Measurements from ENCODE around the gene RFC5.
A peak's percentile ranks its signal among the peaks of the same experiment; 100 is the strongest.

RFC5 gene

DNA sequence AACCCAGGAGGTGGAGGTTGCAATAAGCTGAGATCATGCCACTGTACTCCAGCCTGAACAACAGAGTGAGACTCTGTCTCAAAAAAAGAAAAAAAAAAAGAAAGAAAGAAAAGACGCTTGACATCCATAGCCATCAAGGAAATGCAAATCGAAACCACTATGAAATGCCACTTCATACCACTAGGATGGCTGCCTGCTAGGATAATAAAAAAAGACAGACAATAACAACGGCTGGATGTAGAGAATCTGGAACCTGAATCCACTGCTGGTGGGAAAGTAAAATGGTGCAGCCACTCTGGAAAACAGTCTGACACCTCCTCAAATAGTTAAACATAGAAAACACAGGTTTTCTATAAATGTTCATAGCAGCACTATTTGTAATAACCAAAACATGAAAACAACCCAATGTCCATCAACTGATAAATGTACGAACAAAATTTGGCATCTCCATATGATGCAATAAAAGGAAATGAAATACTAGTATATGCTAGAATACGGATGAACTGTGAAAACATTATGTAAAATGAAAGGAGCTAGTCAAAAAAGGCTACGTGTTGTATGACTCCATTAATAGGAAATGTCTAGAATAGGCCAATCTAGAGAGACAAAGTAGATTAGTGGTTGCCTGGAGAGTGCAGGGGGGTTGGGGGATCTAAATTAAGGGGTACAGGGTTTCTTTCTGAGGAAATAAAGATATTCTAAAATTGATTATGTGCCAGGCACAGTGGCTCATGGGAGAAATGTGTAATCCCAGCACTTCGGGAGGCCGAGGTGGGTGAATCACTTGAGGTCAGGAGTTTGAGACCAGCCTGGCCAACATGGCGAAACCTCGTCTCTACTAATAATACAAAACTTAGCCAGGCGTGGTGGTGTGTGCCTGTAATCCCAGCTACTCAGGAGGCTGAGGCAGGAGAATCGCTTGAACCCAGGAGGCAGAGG, 34.7 kb downstream of the RFC5 start:
- Histone ChIP-seq H2BK12ac (ENCODE audit: low read length) (no peak overlapping the region), H2BK5ac (ENCODE audit: low read depth, low read length, poor library complexity) (no peak overlapping the region), H4K91ac (ENCODE audit: low read depth, low read length) (no peak overlapping the region), H3K27ac (ENCODE audit: low read depth, low read length) (no peak overlapping the region), H3K23ac (ENCODE audit: low read length) (no peak overlapping the region), H3K79me1 (ENCODE audit: low read length) (peaks cover 4% of the 10 kb centered on the region), H2BK120ac (ENCODE audit: insufficient read depth, low read length, poor library complexity) (no peak overlapping the region), H3K14ac (ENCODE audit: low read length) (no peak overlapping the region), H3K9me3 (ENCODE audit: insufficient read depth, low read depth, low read length) (no peaks in the 10 kb centered on the region), H3K79me2 (ENCODE audit: control insufficient read depth, insufficient read depth, low read length, poor library complexity) (no peaks in the 10 kb centered on the region), H3K9ac (ENCODE audit: low read length) (no peak overlapping the region), H3K36me3 (ENCODE audit: control insufficient read depth in 1 of 2, insufficient read depth in 2 of 2, low read length in 2 of 2) (peaks cover 15% of the 10 kb centered on the region in 2 experiments), H2AFZ (ENCODE audit: insufficient read depth, low read length, poor library complexity) (no peak overlapping the region), H3K18ac (ENCODE audit: low read length) (no peak overlapping the region), H3K4me1 (ENCODE audit: control insufficient read depth in 1 of 2, insufficient read depth in 2 of 2, low read length in 2 of 2) (peaks cover 6 to 12% of the 10 kb centered on the region in 2 experiments), H3K4me3 (ENCODE audit: low read depth, low read length) (no peak overlapping the region), H3K27me3 (ENCODE audit: insufficient read depth, low read length) (no peaks in the 10 kb centered on the region), H3K4ac (ENCODE audit: low read depth, low read length) (no peak overlapping the region), H4K8ac (ENCODE audit: low read depth, low read length) (no peak overlapping the region), H3K4me2 (ENCODE audit: low read length) (no peak overlapping the region), H2AK5ac (ENCODE audit: low read length) (no peak overlapping the region), H4K12ac (ENCODE audit: low read depth, low read length) (no peak overlapping the region)
- no peak for DNase-seq
- WGBS (ENCODE audit: extremely low coverage, insufficient coverage, insufficient read length), result no CpG with 5 or more reads among the region's 12 CpGs

DNA sequence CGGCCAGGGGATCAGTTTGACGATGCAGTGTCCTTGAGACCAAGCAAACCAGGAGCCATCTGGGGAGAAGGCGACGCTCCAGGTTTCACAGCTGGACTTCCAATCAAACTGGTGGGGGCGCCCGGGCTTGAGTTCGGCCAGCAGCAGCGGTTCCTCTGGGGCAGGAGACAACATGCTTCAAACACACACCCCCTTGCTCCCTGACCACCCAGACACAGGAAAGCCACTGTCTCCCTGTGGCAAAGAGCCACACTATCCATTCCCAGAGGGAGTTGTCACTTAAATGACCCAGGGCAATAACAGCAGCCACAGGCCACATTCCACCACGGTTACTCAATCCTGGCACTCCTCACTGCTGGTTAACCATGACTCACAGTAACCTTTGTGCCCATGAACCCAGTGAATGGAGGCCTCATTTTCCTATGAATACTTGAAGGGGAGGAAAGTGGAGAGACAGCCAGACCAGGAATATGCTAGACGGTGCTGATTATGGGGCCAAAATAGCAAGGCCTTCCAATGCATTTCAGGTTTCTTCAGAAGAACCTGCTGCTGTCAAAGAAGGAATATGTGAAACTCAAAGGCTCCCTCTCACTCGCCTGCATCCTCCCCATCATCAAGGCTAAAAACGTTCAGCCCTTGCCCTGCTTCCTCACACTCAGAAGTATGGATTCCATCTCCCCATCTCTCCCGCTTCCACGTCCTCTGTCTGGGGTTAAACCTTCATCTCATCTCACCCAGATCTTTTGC, 36.0 kb downstream of the RFC5 start:
- Histone ChIP-seq H3K14ac (ENCODE audit: low read length) (no peak overlapping the region), H2AK5ac (ENCODE audit: low read length) (no peak overlapping the region), H3K4me3 (ENCODE audit: low read depth, low read length) (no peak overlapping the region), H4K91ac (ENCODE audit: low read depth, low read length) (peak overlapping the region; percentile 20), H3K27me3 (ENCODE audit: insufficient read depth, low read length) (no peaks in the 10 kb centered on the region), H2BK120ac (ENCODE audit: insufficient read depth, low read length, poor library complexity) (peak overlapping the region; percentile 14), H4K8ac (ENCODE audit: low read depth, low read length) (no peak overlapping the region), H3K4me2 (ENCODE audit: low read length) (peak overlapping the region; percentile 14), H3K18ac (ENCODE audit: low read length) (no peak overlapping the region), H3K79me1 (ENCODE audit: low read length) (peaks cover 4% of the 10 kb centered on the region), H3K36me3 (ENCODE audit: control insufficient read depth in 1 of 2, insufficient read depth in 2 of 2, low read length in 2 of 2) (peaks cover 15% of the 10 kb centered on the region in 2 experiments), H3K23ac (ENCODE audit: low read length) (no peak overlapping the region), H3K9me3 (ENCODE audit: insufficient read depth, low read depth, low read length) (no peaks in the 10 kb centered on the region), H3K4ac (ENCODE audit: low read depth, low read length) (no peak overlapping the region), H2AFZ (ENCODE audit: insufficient read depth, low read length, poor library complexity) (no peak overlapping the region), H3K9ac (ENCODE audit: low read length) (no peak overlapping the region), H3K79me2 (ENCODE audit: control insufficient read depth, insufficient read depth, low read length, poor library complexity) (no peaks in the 10 kb centered on the region), H4K12ac (ENCODE audit: low read depth, low read length) (no peak overlapping the region), H3K27ac (ENCODE audit: low read depth, low read length) (peak overlapping the region; percentile 36), H2BK5ac (ENCODE audit: low read depth, low read length, poor library complexity) (no peak overlapping the region), H2BK12ac (ENCODE audit: low read length) (peak overlapping the region; percentile 41), H3K4me1 (ENCODE audit: control insufficient read depth in 1 of 2, insufficient read depth in 2 of 2, low read length in 2 of 2) (peaks cover 6 to 12% of the 10 kb centered on the region in 2 experiments)
- DNase-seq, result peak; percentile 97 to 99
- WGBS (ENCODE audit: extremely low coverage, insufficient coverage, insufficient read length), result no CpG with 5 or more reads among the region's 14 CpGs

DNA sequence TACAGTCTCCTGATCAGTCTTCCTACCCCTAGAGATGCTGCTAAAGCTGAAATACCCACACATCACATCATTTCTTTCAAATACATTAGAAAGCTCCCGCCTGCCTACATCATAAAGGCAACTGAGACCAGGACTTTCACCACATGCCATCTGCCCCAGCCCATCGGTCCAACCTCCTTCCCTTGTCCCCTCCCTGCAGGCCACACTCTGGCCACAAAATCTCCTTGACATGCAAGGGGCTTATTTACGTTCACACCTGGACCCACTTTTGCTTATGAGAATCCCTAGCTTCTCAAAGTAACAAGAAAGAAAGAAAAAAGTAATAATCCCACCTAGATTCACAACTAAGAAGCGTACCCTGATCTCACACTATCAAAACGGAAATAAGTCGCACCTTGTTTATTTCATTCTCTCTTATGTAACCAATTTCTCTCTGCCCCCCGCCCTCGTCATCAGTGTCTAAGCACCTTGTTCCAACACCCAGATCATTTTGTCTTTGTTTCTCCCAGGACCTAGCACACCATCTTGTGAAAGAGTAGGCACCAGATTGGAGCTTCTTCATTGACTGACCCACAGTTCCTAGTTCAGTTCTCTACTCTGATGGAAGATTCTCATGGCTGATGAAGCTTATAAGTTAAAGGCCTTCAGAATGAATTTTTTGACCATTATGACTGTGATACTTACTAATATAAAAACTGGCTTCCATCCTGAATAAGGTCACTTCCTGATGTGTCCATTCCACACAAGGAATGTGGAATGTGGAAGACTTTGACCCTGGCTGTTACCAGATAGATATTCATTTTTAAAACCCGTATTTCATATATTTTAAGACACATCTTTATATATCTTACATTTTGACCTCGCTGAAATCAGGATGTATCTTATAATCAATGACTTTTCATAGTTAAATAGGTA, 36.8 kb downstream of the RFC5 start:
- Histone ChIP-seq H3K9ac (ENCODE audit: low read length) (no peak overlapping the region), H3K4ac (ENCODE audit: low read depth, low read length) (no peak overlapping the region), H3K18ac (ENCODE audit: low read length) (no peak overlapping the region), H3K36me3 (ENCODE audit: control insufficient read depth in 1 of 2, insufficient read depth in 2 of 2, low read length in 2 of 2) (peaks cover 10 to 15% of the 10 kb centered on the region in 2 experiments), H4K91ac (ENCODE audit: low read depth, low read length) (peak overlapping the region; percentile 20), H3K4me2 (ENCODE audit: low read length) (no peak overlapping the region), H2BK120ac (ENCODE audit: insufficient read depth, low read length, poor library complexity) (peak overlapping the region; percentile 14), H3K4me3 (ENCODE audit: low read depth, low read length) (no peak overlapping the region), H2BK12ac (ENCODE audit: low read length) (peak overlapping the region; percentile 41), H3K79me2 (ENCODE audit: control insufficient read depth, insufficient read depth, low read length, poor library complexity) (no peaks in the 10 kb centered on the region), H3K27me3 (ENCODE audit: insufficient read depth, low read length) (no peaks in the 10 kb centered on the region), H3K79me1 (ENCODE audit: low read length) (peaks cover 4% of the 10 kb centered on the region), H4K8ac (ENCODE audit: low read depth, low read length) (no peak overlapping the region), H3K9me3 (ENCODE audit: insufficient read depth, low read depth, low read length) (no peaks in the 10 kb centered on the region), H2BK5ac (ENCODE audit: low read depth, low read length, poor library complexity) (no peak overlapping the region), H3K4me1 (ENCODE audit: control insufficient read depth in 1 of 2, insufficient read depth in 2 of 2, low read length in 2 of 2) (peaks cover 6 to 12% of the 10 kb centered on the region in 2 experiments), H2AFZ (ENCODE audit: insufficient read depth, low read length, poor library complexity) (no peak overlapping the region), H3K14ac (ENCODE audit: low read length) (peak overlapping the region; percentile 38), H3K27ac (ENCODE audit: low read depth, low read length) (peak overlapping the region; percentile 31), H4K12ac (ENCODE audit: low read depth, low read length) (no peak overlapping the region), H3K23ac (ENCODE audit: low read length) (no peak overlapping the region), H2AK5ac (ENCODE audit: low read length) (no peak overlapping the region)
- no CpG with 5 or more reads among the region's 10 CpGs for WGBS (ENCODE audit: extremely low coverage, insufficient coverage, insufficient read length)
- peak in 1 of 2 donors; percentile 10 for DNase-seq

DNA sequence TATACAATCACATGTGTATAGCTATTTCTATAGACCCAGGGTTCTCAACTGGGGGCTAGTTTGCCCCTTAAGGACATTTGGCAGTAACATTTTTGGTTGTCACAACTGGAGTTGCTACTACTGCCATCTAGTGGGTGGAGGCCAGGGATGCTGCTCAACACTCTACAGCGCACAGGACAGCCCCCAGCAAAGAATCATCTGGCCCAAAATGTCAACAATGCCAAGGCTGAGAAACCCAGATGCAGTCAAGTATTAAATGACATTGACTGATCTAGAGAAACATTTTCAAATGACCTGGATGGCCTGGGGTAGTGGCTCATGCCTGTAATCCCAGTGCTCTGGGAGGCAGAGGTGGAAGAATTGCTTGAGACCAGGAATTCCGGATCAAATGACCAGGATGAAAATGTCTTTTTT, 38.6 kb downstream of the RFC5 start:
- no CpG with 5 or more reads among the region's 2 CpGs for WGBS (ENCODE audit: extremely low coverage, insufficient coverage, insufficient read length)
- Histone ChIP-seq H3K18ac (ENCODE audit: low read length) (no peak overlapping the region), H2BK12ac (ENCODE audit: low read length) (no peak overlapping the region), H2AK5ac (ENCODE audit: low read length) (no peak overlapping the region), H3K4ac (ENCODE audit: low read depth, low read length) (no peak overlapping the region), H3K36me3 (ENCODE audit: control insufficient read depth in 1 of 2, insufficient read depth in 2 of 2, low read length in 2 of 2) (peaks cover 6 to 9% of the 10 kb centered on the region in 2 experiments), H4K12ac (ENCODE audit: low read depth, low read length) (no peak overlapping the region), H3K4me2 (ENCODE audit: low read length) (no peak overlapping the region), H3K79me1 (ENCODE audit: low read length) (peaks cover 4% of the 10 kb centered on the region), H3K4me3 (ENCODE audit: low read depth, low read length) (no peak overlapping the region), H4K91ac (ENCODE audit: low read depth, low read length) (no peak overlapping the region), H3K27ac (ENCODE audit: low read depth, low read length) (no peak overlapping the region), H3K14ac (ENCODE audit: low read length) (no peak overlapping the region), H4K8ac (ENCODE audit: low read depth, low read length) (no peak overlapping the region), H2AFZ (ENCODE audit: insufficient read depth, low read length, poor library complexity) (no peak overlapping the region), H2BK120ac (ENCODE audit: insufficient read depth, low read length, poor library complexity) (no peak overlapping the region), H3K9me3 (ENCODE audit: insufficient read depth, low read depth, low read length) (no peaks in the 10 kb centered on the region), H3K27me3 (ENCODE audit: insufficient read depth, low read length) (no peaks in the 10 kb centered on the region), H3K9ac (ENCODE audit: low read length) (no peak overlapping the region), H3K23ac (ENCODE audit: low read length) (no peak overlapping the region), H2BK5ac (ENCODE audit: low read depth, low read length, poor library complexity) (no peak overlapping the region), H3K79me2 (ENCODE audit: control insufficient read depth, insufficient read depth, low read length, poor library complexity) (peaks cover 2% of the 10 kb centered on the region), H3K4me1 (ENCODE audit: control insufficient read depth in 1 of 2, insufficient read depth in 2 of 2, low read length in 2 of 2) (peaks cover 6 to 16% of the 10 kb centered on the region in 2 experiments)
- peak in 1 of 2 donors; percentile 73 for DNase-seq

Data from trophoblast cell (in vitro differentiated cells and primary cell).